K562 (cell line): Measurements from ENCODE around the gene LHFPL5. TPM values are rescaled to one million over a fixed set of nuclear protein-coding genes. Genes with fewer than 3 reads are reported as not detected.
A peak's percentile ranks its signal among the peaks of the same experiment; 100 is the strongest.

Experiments used
- ATAC-seq: fragments of 200-7000 bp; cut with Tn5 transposase; 3 replicates; pipeline ENCODE4 v1.9.1; 2020; ENCODE audit warnings: moderate library complexity
- BruUV-seq: library from RNA; stranded (reverse); fragments of 400-500 nt; replicated peaks from 2 replicates; lab custom pipeline; 2021; lab: Mats Ljungman, UMichigan
- CTCF ChIA-PET: fragments of 300-600 bp; formaldehyde crosslinking; extraction: SDS; loops from one replicate; lab custom pipeline; 2021; ENCODE audit warnings: low intra/inter-chr PET ratio; lab: Yijun Ruan, JAX
- POLR2A ChIA-PET: fragments of 300-600, 350-650 bp; sonication (Branson Sonifier 250); formaldehyde crosslinking; extraction: SDS; loops from one replicate; lab custom pipeline; 2021; ENCODE audit warnings: antibody characterized with exemption, inconsistent platforms; lab: Yijun Ruan, JAX
- DNase-seq, 4 experiments: peaks; one replicate each; pipeline versions ENCODE4 v3.0.0 to v3.0.0-alpha.2; 2011 to 2018; ENCODE audit warnings: low spot score in 3 of 4, mixed read lengths in 3 of 4; ENCODE audit errors: extremely low read depth in 1 of 4
- FAIRE-seq: peaks from 2 replicates; lab custom pipeline; 2011; peaks lifted over from hg19 to GRCh38; lab: Jason Lieb, UNC
- H2AFZ ChIP-seq: 2 replicates; pipeline ENCODE4 v1.6.0; 2011; ENCODE audit warnings: low read depth, low read length, control low read depth, inconsistent platforms
- H3K27ac ChIP-seq: fragments of 200-600 bp; 3 replicates; pipeline ENCODE4 v1.8.0; 2011; ENCODE audit warnings: low read depth, mild to moderate bottlenecking, control low read depth, inconsistent platforms, low read length, moderate library complexity, mixed read lengths; ENCODE audit errors: extremely low read depth
- H3K27me3 ChIP-seq, 2 experiments: fragments of 300-600 bp in 1 of 2; 2 replicates in 1 of 2; 3 replicates in 1 of 2; pipeline versions ENCODE4 v1.6.0 to v1.8.0; 2011; ENCODE audit warnings: inconsistent platforms in 2 of 2, low read length in 2 of 2, mild to moderate bottlenecking in 1 of 2, mixed read lengths in 1 of 2, moderate library complexity in 1 of 2; ENCODE audit not compliant: control insufficient read depth in 2 of 2, insufficient read depth in 2 of 2
- H3K36me3 ChIP-seq: fragments of 300-600 bp; 3 replicates; pipeline ENCODE4 v1.8.0; 2011; ENCODE audit warnings: mild to moderate bottlenecking, low read length, inconsistent platforms; ENCODE audit not compliant: control insufficient read depth, insufficient read depth
- H3K4me1 ChIP-seq, 2 experiments: fragments of 200-600 bp in 1 of 2; replicated peaks in 1 of 2; 2 replicates in 1 of 2; 3 replicates in 1 of 2; pipeline versions ENCODE4 v1.5.1 to v1.8.0; 2011; ENCODE audit warnings: inconsistent platforms in 2 of 2, low read length in 2 of 2, mild to moderate bottlenecking in 1 of 2, mixed read lengths in 1 of 2, moderate library complexity in 1 of 2; ENCODE audit not compliant: control insufficient read depth in 2 of 2, insufficient read depth in 2 of 2
- H3K4me2 ChIP-seq: 2 replicates; pipeline ENCODE4 v1.6.1; 2011; ENCODE audit warnings: low read length, control low read depth, inconsistent platforms, mixed read lengths; ENCODE audit not compliant: insufficient read depth
- H3K4me3 ChIP-seq: fragments of 200-600 bp; sonication (generic), shearing (Covaris generic); 2 replicates; pipeline ENCODE4 v1.5.1; 2016; ENCODE audit warnings: control low read depth, inconsistent platforms
- H3K79me2 ChIP-seq: fragments of 200-600 bp; 3 replicates; pipeline ENCODE4 v1.8.0; 2011; ENCODE audit warnings: low read length, inconsistent platforms; ENCODE audit not compliant: control insufficient read depth, insufficient read depth
- H3K9ac ChIP-seq, 2 experiments: 2 replicates each; pipeline versions ENCODE4 v1.6.0 to v1.6.1; 2011; ENCODE audit warnings: low read depth in 2 of 2, low read length in 2 of 2, control low read depth in 1 of 2, inconsistent platforms in 1 of 2, mild to moderate bottlenecking in 1 of 2, mixed read lengths in 1 of 2; ENCODE audit not compliant: insufficient read depth in 1 of 2
- H3K9me1 ChIP-seq: one replicate; pipeline ENCODE4 v1.6.0; 2011; ENCODE audit warnings: inconsistent platforms, mild to moderate bottlenecking, low read length, moderate library complexity; ENCODE audit not compliant: control insufficient read depth, insufficient read depth
- H3K9me3 ChIP-seq: replicated peaks from 2 replicates; pipeline ENCODE4 v1.5.1; 2011; ENCODE audit warnings: low read depth, low read length, inconsistent platforms; ENCODE audit not compliant: control insufficient read depth, insufficient read depth
- H4K20me1 ChIP-seq: replicated peaks from 2 replicates; pipeline ENCODE4 v1.6.1; 2011; ENCODE audit warnings: low read length, inconsistent platforms, mixed read lengths; ENCODE audit not compliant: control insufficient read depth, insufficient read depth
- JUND ChIP-seq, 2 experiments: IDR thresholded peaks; 2 replicates in 1 of 2; 3 replicates in 1 of 2; pipeline ENCODE4 v1.6.1; 2011; ENCODE audit warnings: borderline replicate concordance in 2 of 2, low read depth in 2 of 2, low read length in 2 of 2, improper control_type of control experiment in 1 of 2, missing biosample characterization in 1 of 2, missing genetic modification characterization in 1 of 2, missing genetic modification reagents in 1 of 2
- MAFF ChIP-seq: IDR thresholded peaks from 2 replicates; pipeline ENCODE4 v1.6.1; 2012; ENCODE audit warnings: low read length, improper control_type of control experiment
- MGA ChIP-seq: fragments of 450-650 bp; IDR thresholded peaks from 2 replicates; pipeline ENCODE4 v1.6.1; 2016; ENCODE audit warnings: mild to moderate bottlenecking, moderate library complexity
- SMARCA5 ChIP-seq: fragments of 450-650 bp; IDR thresholded peaks from 2 replicates; pipeline ENCODE4 v1.6.1; 2016
- SMARCE1 ChIP-seq: fragments of 450-650 bp; IDR thresholded peaks from 2 replicates; pipeline ENCODE4 v1.7.1; 2016; ENCODE audit warnings: mild to moderate bottlenecking
- TFE3 ChIP-seq: fragments of 450-650 bp; formaldehyde crosslinking; IDR thresholded peaks from 2 replicates; pipeline ENCODE4 v1.4.0; 2020; ENCODE audit warnings: mild to moderate bottlenecking, mixed read lengths
- WGBS: fragments of 100-300 bp; shearing (Covaris generic); methylation state at CpG from one replicate; pipeline ENCODE4 v1.1.6; 2016; ENCODE audit warnings: low coverage, mixed read lengths; ENCODE audit not compliant: insufficient coverage; ENCODE audit errors: missing lambda C conversion rate; 5-methylcytosine and 5-hydroxymethylcytosine counted together
- in situ Hi-C: fragments of 300-500 bp; cut with MboI; formaldehyde crosslinking; loops from 4 replicates; pipeline ENCODE4 v1.15.0; 2018; ENCODE audit warnings: inconsistent platforms, mixed read lengths
- intact Hi-C: fragments of 100-400 bp; cut with micrococcal nuclease; formaldehyde crosslinking; loops from 2 replicates; pipeline ENCODE4 v1.14.2; 2022
- polyA plus RNA-seq, 8 experiments: library from polyadenylated mRNA; depleted of rRNA in 4 of 8; stranded (reverse) in 5 of 8; unstranded in 3 of 8; fragments of >200 nt; fragmentation: Nextera tagmentation in 2 of 8; fragmentation: Illumina TruSeq in 1 of 8; extraction: Ambion mirVana in 2 of 8; extraction: Trizol in 1 of 8; gene quantifications; 2 replicates each; pipeline versions ENCODE4 v1.2.1 to v1.2.3, GENCODE V29; 2011 to 2014; ENCODE audit warnings: inconsistent platforms in 1 of 8, missing spikeins in 1 of 8
- total RNA-seq, 7 experiments: library from RNA; depleted of rRNA in 6 of 7; stranded (reverse); fragments of >200 nt in 6 of 7; fragmentation: Illumina TruSeq in 2 of 7; extraction: Trizol in 2 of 7; gene quantifications; 2 replicates each; pipeline versions ENCODE4 v1.2.1 to v1.2.3, GENCODE V29; 2011 to 2021; ENCODE audit warnings: low replicate concordance in 1 of 7

Gene LHFPL5
- total and polyA plus RNA-seq, 9 of the 15 experiments (the other 6 are each of a cell fraction or from before 2014, with no cell fraction given): not detected

- WGBS: 6% methylated on average over 14 of the region's 14 CpGs
- BruUV-seq: no TSS peak
- POLR2A ChIA-PET: interaction anchor here (1.0 kb wide), 1 partner anchor 10 kb away, joined by 3 read pairs; no protein-coding TSS in a partner anchor
- no peaks in the 10 kb centered on the region for H3K9me1 ChIP-seq
- no peaks in the 10 kb centered on the region for H4K20me1 ChIP-seq
- CTCF ChIA-PET: no interaction called here
- intact Hi-C loops: no loop called here
- peaks cover 0 to 4% of the 10 kb centered on the region in 2 experiments; a peak in 2 of 5 replicates for H3K4me1 ChIP-seq
- no peak overlapping the region for H3K9ac ChIP-seq
- no peaks in the 10 kb centered on the region for H3K36me3 ChIP-seq
- H3K4me3 ChIP-seq: no peak overlapping the region
- H3K4me2 ChIP-seq: peak overlapping the region; percentile 20
- in situ Hi-C loops: no loop called here
- H3K79me2 ChIP-seq: no peaks in the 10 kb centered on the region
- no peaks in the 10 kb centered on the region for H3K9me3 ChIP-seq
- H3K27me3 ChIP-seq: peaks cover 30 to 53% of the 10 kb centered on the region in 2 experiments
- no peak for DNase-seq
- no peak overlapping the region for H3K27ac ChIP-seq
- FAIRE-seq: peak; percentile 48
- peak overlapping the region; percentile 64; the same call in 1 of the 2 replicates for H2AFZ ChIP-seq
- ATAC-seq: peak; percentile 79
- TF ChIP-seq MAFF: no peak
- no peak for TF ChIP-seq SMARCE1
- no peak for TF ChIP-seq SMARCA5
- no peak for TF ChIP-seq JUND (IDR thresholded peaks at IDR 0.05; ENCODE audit: borderline replicate concordance, low read depth, low read length)
- peak; percentile 45; the same call in 1 of the 3 replicates for TF ChIP-seq JUND (tag; IDR thresholded peaks at IDR 0.05; ENCODE audit: borderline replicate concordance, low read depth, low read length)
- TF ChIP-seq TFE3 (CRISPR knock-in tag): no peak
- TF ChIP-seq MGA: 0 out of 2 replicates have a peak, but pooled peaks have one; percentile 20
These were observed 6.0 kb downstream of the LHFPL5 start for GRCh38 chr6:35810971-35811698.
